A549 (cell line): ENCODE measurements around the gene ADAR.

Experiments
- BHLHE40 ChIP-seq: IDR thresholded peaks from 2 replicates; pipeline ENCODE4 v1.6.1; 2012; ENCODE audit warnings: low read depth, low read length, inconsistent platforms
- CHD4 ChIP-seq: fragments of 200-600 bp; sonication (generic); IDR thresholded peaks from 2 replicates; pipeline ENCODE4 v1.6.1; 2016; ENCODE audit warnings: antibody characterized with exemption, mild to moderate bottlenecking, borderline replicate concordance
- CTCF ChIP-seq: fragments of >200 bp; sonication (Bioruptor Twin); formaldehyde crosslinking; IDR thresholded peaks from 3 replicates; pipeline ENCODE4 v1.5.1; 2016
- KDM1A ChIP-seq: fragments of 200-600 bp; sonication (generic); IDR thresholded peaks from 2 replicates; pipeline ENCODE4 v1.6.1; 2016; ENCODE audit warnings: low read depth, mild to moderate bottlenecking
- MAX ChIP-seq: IDR thresholded peaks from 2 replicates; pipeline ENCODE4 v1.6.1; 2012
- MYC ChIP-seq: IDR thresholded peaks from 2 replicates; pipeline ENCODE4 v1.6.1; 2012; ENCODE audit warnings: mild to moderate bottlenecking, inconsistent platforms, low read length, improper control_type of control experiment, borderline replicate concordance
- PBX3 ChIP-seq: IDR thresholded peaks from 2 replicates; pipeline ENCODE4 v1.6.1; 2012
- POLR2A ChIP-seq: IDR thresholded peaks from 2 replicates; pipeline ENCODE4 v1.6.1; 2012; ENCODE audit warnings: mild to moderate bottlenecking, low read length
- RFX5 ChIP-seq: fragments of 450-650 bp; IDR thresholded peaks from 2 replicates; pipeline ENCODE4 v1.7.1; 2014; ENCODE audit warnings: antibody characterized with exemption, mild to moderate bottlenecking, moderate library complexity
- RNF2 ChIP-seq: fragments of 200-600 bp; sonication (generic); IDR thresholded peaks from 2 replicates; pipeline ENCODE4 v1.6.1; 2016; ENCODE audit warnings: low read depth, mild to moderate bottlenecking, antibody characterized with exemption, moderate library complexity, borderline replicate concordance
- ZC3H11A ChIP-seq: fragments of 450-650 bp; IDR thresholded peaks from 2 replicates; pipeline ENCODE4 v1.6.1; 2014; ENCODE audit warnings: antibody characterized with exemption, mild to moderate bottlenecking
- ZFP36 ChIP-seq: fragments of 450-650 bp; IDR thresholded peaks from 2 replicates; pipeline ENCODE4 v1.6.1; 2014; ENCODE audit warnings: borderline replicate concordance; ENCODE audit not compliant: partially characterized antibody

- TF ChIP-seq POLR2A (no peak), CTCF (no peak), KDM1A (no peak), RNF2 (no peak), BHLHE40 (no peak), ZC3H11A (no peak), ZFP36 (no peak), MYC (no peak), CHD4 (no peak), PBX3 (no peak), RFX5 (no peak), MAX (no peak)
These were observed 12.8 kb upstream of the ADAR start for GRCh38 chr1:154620751-154621150.
